HCT116 (cell line): ENCODE measurements around the gene ARL5C. TPM values are rescaled to one million over a fixed set of nuclear protein-coding genes. Genes with fewer than 3 reads are reported as not detected.

ENCODE experiments used
- ATAC-seq: fragments of 200-7000 bp; cut with Tn5 transposase; 2 replicates; pipeline ENCODE4 v1.9.1; 2020; ENCODE audit warnings: mild to moderate bottlenecking, moderate library complexity
- BruUV-seq: library from RNA; stranded (reverse); fragments of 400-500 nt; replicated peaks from 2 replicates; lab custom pipeline; 2021; lab: Mats Ljungman, UMichigan
- CTCF ChIA-PET: fragments of 300-600 bp; sonication (Branson Sonifier 250); formaldehyde crosslinking; loops from one replicate; lab custom pipeline; 2021; ENCODE audit warnings: antibody characterized with exemption; lab: Charles Lee
- POLR2A ChIA-PET: fragments of 300-600, 350-600 bp; sonication (Branson Sonifier 250); formaldehyde crosslinking; loops from one replicate; lab custom pipeline; 2021; ENCODE audit warnings: antibody characterized with exemption; lab: Charles Lee
- RAD21 ChIA-PET, 2 experiments: fragments of 300-600 bp; sonication (Branson Sonifier 250); formaldehyde crosslinking; loops; one replicate each; lab custom pipeline; 2023; ENCODE audit warnings: low total read pairs in 2 of 2; ENCODE audit not compliant: uncharacterized antibody in 2 of 2, unreplicated experiment in 2 of 2, low non-redundant PET in 1 of 2; lab: Charles Lee
- DNase-seq: peaks from one replicate; pipeline ENCODE4 v3.0.0-alpha.2; 2010; ENCODE audit warnings: low read depth, low spot score
- H2AFZ ChIP-seq: fragments of 200-600 bp; shearing (Covaris generic), sonication (generic); 2 replicates; pipeline ENCODE4 v1.6.1; 2017; ENCODE audit warnings: low read depth, mixed run types, mixed read lengths, antibody characterized with exemption, low read length; ENCODE audit not compliant: poor library complexity, severe bottlenecking
- H3K27ac ChIP-seq: 2 replicates; pipeline ENCODE4 v1.5.1; 2012; ENCODE audit warnings: low read depth, low read length
- H3K27me3 ChIP-seq: fragments of 200-600 bp; sonication (generic); 2 replicates; pipeline ENCODE4 v1.6.1; 2016; ENCODE audit warnings: mixed run types, low read length, mixed read lengths; ENCODE audit not compliant: insufficient read depth
- H3K36me3 ChIP-seq, 2 experiments: fragments of 200-500 bp in 1 of 2; fragments of 200-600 bp in 1 of 2; sonication (Bioruptor generic) in 1 of 2; sonication (generic) in 1 of 2; 2 replicates each; pipeline versions ENCODE4 v1.5.1 to v1.6.1; 2014 to 2016; ENCODE audit warnings: low read length in 2 of 2, inconsistent platforms in 1 of 2, mixed read lengths in 1 of 2, mixed run types in 1 of 2; ENCODE audit not compliant: insufficient read depth in 2 of 2, control insufficient read depth in 1 of 2
- H3K4me1 ChIP-seq, 2 experiments: fragments of 200-600 bp in 1 of 2; sonication (generic) in 1 of 2; 2 replicates each; pipeline versions ENCODE4 v1.5.1 to v1.6.1; 2012 to 2017; ENCODE audit warnings: low read length in 2 of 2, inconsistent platforms in 1 of 2, mild to moderate bottlenecking in 1 of 2, mixed read lengths in 1 of 2, mixed run types in 1 of 2, moderate library complexity in 1 of 2; ENCODE audit not compliant: insufficient read depth in 2 of 2, control insufficient read depth in 1 of 2
- H3K4me2 ChIP-seq: fragments of 200-600 bp; sonication (generic); 2 replicates; pipeline ENCODE4 v1.6.1; 2017; ENCODE audit warnings: mixed run types, low read length, mixed read lengths
- H3K4me3 ChIP-seq, 2 experiments: fragments of 200-600 bp in 1 of 2; sonication (generic) in 1 of 2; replicated peaks in 1 of 2; 2 replicates each; pipeline ENCODE4 v1.5.1; 2011 to 2016; ENCODE audit warnings: low read length in 2 of 2, control low read depth in 1 of 2, low read depth in 1 of 2, mild to moderate bottlenecking in 1 of 2, mixed read lengths in 1 of 2, mixed run types in 1 of 2
- H3K79me2 ChIP-seq: fragments of 200-600 bp; sonication (generic); 2 replicates; pipeline ENCODE4 v1.6.1; 2017; ENCODE audit warnings: mild to moderate bottlenecking, mixed run types, low read length, moderate library complexity, mixed read lengths; ENCODE audit not compliant: insufficient read depth
- H3K9ac ChIP-seq: fragments of 200-600 bp; sonication (generic); 2 replicates; pipeline ENCODE4 v1.6.1; 2016; ENCODE audit warnings: low read length, mixed read lengths
- H3K9me2 ChIP-seq: fragments of 200-600 bp; sonication (generic), shearing (Covaris generic); 2 replicates; pipeline ENCODE4 v1.6.1; 2017; ENCODE audit warnings: mixed run types, mild to moderate bottlenecking, moderate library complexity; ENCODE audit not compliant: insufficient read depth
- H3K9me3 ChIP-seq, 2 experiments: fragments of 200-500 bp in 1 of 2; fragments of 200-600 bp in 1 of 2; sonication (Bioruptor generic) in 1 of 2; sonication (generic) in 1 of 2; 2 replicates each; pipeline ENCODE4 v1.6.1; 2014 to 2017; ENCODE audit warnings: low read length in 2 of 2, mixed read lengths in 2 of 2, inconsistent platforms in 1 of 2, low read depth in 1 of 2, mild to moderate bottlenecking in 1 of 2, mixed run types in 1 of 2, moderate library complexity in 1 of 2; ENCODE audit not compliant: control insufficient read depth in 1 of 2, insufficient read depth in 1 of 2
- H4K20me1 ChIP-seq: fragments of 200-600 bp; sonication (generic), shearing (Covaris generic); 2 replicates; pipeline ENCODE4 v1.6.1; 2017; ENCODE audit warnings: mixed run types, mild to moderate bottlenecking, moderate library complexity; ENCODE audit not compliant: insufficient read depth
- CEBPB ChIP-seq: IDR thresholded peaks from 2 replicates; pipeline ENCODE4 v1.6.1; 2012; ENCODE audit warnings: low read depth
- EGR1 ChIP-seq: IDR thresholded peaks from 2 replicates; pipeline ENCODE4 v1.6.1; 2012; ENCODE audit warnings: low read depth
- ELF1 ChIP-seq: IDR thresholded peaks from 2 replicates; pipeline ENCODE4 v1.6.1; 2012; ENCODE audit warnings: low read depth, borderline replicate concordance
- EZH2phosphoT487 ChIP-seq: fragments of 200-600 bp; IDR thresholded peaks from 2 replicates; pipeline ENCODE4 v1.6.1; 2018; ENCODE audit warnings: antibody characterized with exemption, borderline replicate concordance
- FOSL1 ChIP-seq: IDR thresholded peaks from 2 replicates; pipeline ENCODE4 v1.6.1; 2012; ENCODE audit warnings: low read depth
- JUND ChIP-seq: IDR thresholded peaks from 2 replicates; pipeline ENCODE4 v1.6.1; 2012
- POLR2A ChIP-seq: IDR thresholded peaks from 2 replicates; pipeline ENCODE4 v1.7.0; 2011; ENCODE audit warnings: borderline replicate concordance; ENCODE audit not compliant: insufficient read depth, insufficient read length; ENCODE audit errors: extremely low read depth
- POLR2AphosphoS5 ChIP-seq: IDR thresholded peaks from 2 replicates; pipeline ENCODE4 v1.6.1; 2011; ENCODE audit warnings: mild to moderate bottlenecking, low read depth, low read length, moderate library complexity
- SIN3A ChIP-seq: IDR thresholded peaks from 2 replicates; pipeline ENCODE4 v1.6.1; 2012; ENCODE audit warnings: low read depth
- SP1 ChIP-seq: IDR thresholded peaks from 2 replicates; pipeline ENCODE4 v1.6.1; 2012; ENCODE audit warnings: low read depth
- TCF7L2 ChIP-seq: IDR thresholded peaks from 2 replicates; pipeline ENCODE4 v1.7.0; 2011; ENCODE audit warnings: borderline replicate concordance, inconsistent platforms; ENCODE audit not compliant: insufficient read depth, insufficient read length; ENCODE audit errors: extremely low read depth
- YY1 ChIP-seq: IDR thresholded peaks from 2 replicates; pipeline ENCODE4 v1.6.1; 2011; ENCODE audit warnings: low read length, low read depth, moderate library complexity, mild to moderate bottlenecking; ENCODE audit not compliant: insufficient replicate concordance; ENCODE audit errors: extremely low read depth
- ZFX ChIP-seq: fragments of 450-650 bp; IDR thresholded peaks from 2 replicates; pipeline ENCODE4 v1.6.1; 2017
- ZNF274 ChIP-seq: fragments of 200-500 bp; sonication (Bioruptor generic); IDR thresholded peaks from 2 replicates; pipeline ENCODE4 v1.6.1; 2014; ENCODE audit warnings: mild to moderate bottlenecking, low read depth, low read length, inconsistent platforms
- intact Hi-C: fragments of 100-400 bp; cut with micrococcal nuclease; formaldehyde crosslinking; loops from 2 replicates; pipeline ENCODE4 v1.10.0; 2022
- total RNA-seq: library from RNA; stranded (reverse); gene quantifications from one replicate; pipeline ENCODE4 v1.2.1, GENCODE V29; 2021; ENCODE audit not compliant: unreplicated experiment
- TF ChIP-seq, protein P1 (sequence below): IDR thresholded peaks from 2 replicates; pipeline ENCODE4 v1.6.1; 2012
- TF ChIP-seq, protein P2 (sequence below): IDR thresholded peaks from 2 replicates; pipeline ENCODE4 v1.6.1; 2012
- TF ChIP-seq, protein P3 (sequence below): IDR thresholded peaks from 2 replicates; pipeline ENCODE4 v1.6.1; 2011; ENCODE audit warnings: mild to moderate bottlenecking, low read length, moderate library complexity; ENCODE audit not compliant: insufficient replicate concordance; ENCODE audit errors: extremely low read depth

ARL5C gene
- total RNA-seq, 1 experiment from 2014 or later = not detected

DNA sequence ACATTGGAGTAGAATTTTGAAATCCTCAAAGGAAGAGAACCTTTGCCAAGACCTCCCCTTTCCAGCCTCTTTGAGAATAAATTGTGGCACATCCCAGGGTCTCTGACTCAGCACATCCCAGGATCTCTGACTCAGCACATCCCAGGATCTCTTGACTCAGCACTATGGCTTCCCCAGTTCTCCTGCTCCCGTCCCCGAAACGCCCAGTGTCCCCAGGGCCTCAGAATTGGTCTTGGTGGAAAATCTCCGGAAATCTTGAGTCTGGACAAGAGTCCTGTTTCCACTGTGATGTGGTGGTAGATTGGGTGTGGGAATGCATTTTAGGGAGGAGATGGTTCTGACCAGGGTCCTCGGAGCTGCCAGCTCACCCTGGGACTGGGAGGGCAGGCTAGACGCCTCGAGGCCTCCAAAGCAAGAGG is 33.8 kb downstream of the ARL5C start:
- no peaks in the 10 kb centered on the region for H3K36me3 ChIP-seq
- RAD21 ChIA-PET = no interaction called here
- no peak overlapping the region for H3K27ac ChIP-seq
- peaks cover 0 to 6% of the 10 kb centered on the region in 2 experiments; a peak in 1 of 4 replicates for H3K4me1 ChIP-seq
- no peak overlapping the region for H3K4me3 ChIP-seq
- H3K9me2 ChIP-seq = no peaks in the 10 kb centered on the region
- intact Hi-C loops = no loop called here
- no peaks in the 10 kb centered on the region for H3K27me3 ChIP-seq
- no peaks in the 10 kb centered on the region for H4K20me1 ChIP-seq
- no peaks in the 10 kb centered on the region for H3K9me3 ChIP-seq
- DNase-seq = no peak
- no peak overlapping the region for H3K4me2 ChIP-seq
- BruUV-seq = no TSS peak
- ATAC-seq = no peak
- POLR2A ChIA-PET = no interaction called here
- CTCF ChIA-PET = interaction anchor here (1.4 kb wide), 1 partner anchor 149 kb away, joined by 3 read pairs; no protein-coding TSS in a partner anchor
- no peaks in the 10 kb centered on the region for H3K79me2 ChIP-seq
- no peak overlapping the region for H3K9ac ChIP-seq
- TF ChIP-seq TCF7L2 (no peak), POLR2A (no peak), ZFX (no peak), POLR2AphosphoS5 (no peak), SP1 (no peak), YY1 (no peak), ELF1 (no peak), FOSL1 (no peak)
- TF ChIP-seq, all 23 proteins: peak for 0
- H2AFZ ChIP-seq = no peak overlapping the region

GRCh38 chr17:39131616-39132015 is 34.3 kb downstream of the ARL5C start:
- no peaks in the 10 kb centered on the region for H4K20me1 ChIP-seq
- peaks cover 0 to 6% of the 10 kb centered on the region in 2 experiments; a peak in 1 of 4 replicates for H3K4me1 ChIP-seq
- CTCF ChIA-PET = no interaction called here
- H3K9me2 ChIP-seq = no peaks in the 10 kb centered on the region
- H3K4me3 ChIP-seq = no peak overlapping the region
- no peaks in the 10 kb centered on the region for H3K27me3 ChIP-seq
- H3K9me3 ChIP-seq = no peaks in the 10 kb centered on the region
- H3K27ac ChIP-seq = no peak overlapping the region
- no peak overlapping the region for H2AFZ ChIP-seq
- ATAC-seq = no peak
- intact Hi-C loops = no loop called here
- POLR2A ChIA-PET = no interaction called here
- RAD21 ChIA-PET = no interaction called here
- BruUV-seq = no TSS peak
- no peak overlapping the region for H3K4me2 ChIP-seq
- no peaks in the 10 kb centered on the region for H3K79me2 ChIP-seq
- H3K36me3 ChIP-seq = no peaks in the 10 kb centered on the region
- no peak for DNase-seq
- no peak overlapping the region for H3K9ac ChIP-seq
- no peak for TF ChIP-seq FOSL1
- TF ChIP-seq EGR1 = no peak
- TF ChIP-seq CEBPB = no peak
- TF ChIP-seq ELF1 = no peak
- no peak for TF ChIP-seq ZFX
- no peak for TF ChIP-seq POLR2A
- no peak for TF ChIP-seq ZNF274
- TF ChIP-seq JUND = no peak
- TF ChIP-seq, protein P1, sequence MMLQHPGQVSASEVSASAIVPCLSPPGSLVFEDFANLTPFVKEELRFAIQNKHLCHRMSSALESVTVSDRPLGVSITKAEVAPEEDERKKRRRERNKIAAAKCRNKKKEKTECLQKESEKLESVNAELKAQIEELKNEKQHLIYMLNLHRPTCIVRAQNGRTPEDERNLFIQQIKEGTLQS = no peak
- TF ChIP-seq EZH2phosphoT487 = no peak
- TF ChIP-seq, protein P2, sequence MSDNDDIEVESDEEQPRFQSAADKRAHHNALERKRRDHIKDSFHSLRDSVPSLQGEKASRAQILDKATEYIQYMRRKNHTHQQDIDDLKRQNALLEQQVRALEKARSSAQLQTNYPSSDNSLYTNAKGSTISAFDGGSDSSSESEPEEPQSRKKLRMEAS = no peak
- TF ChIP-seq, protein P3, sequence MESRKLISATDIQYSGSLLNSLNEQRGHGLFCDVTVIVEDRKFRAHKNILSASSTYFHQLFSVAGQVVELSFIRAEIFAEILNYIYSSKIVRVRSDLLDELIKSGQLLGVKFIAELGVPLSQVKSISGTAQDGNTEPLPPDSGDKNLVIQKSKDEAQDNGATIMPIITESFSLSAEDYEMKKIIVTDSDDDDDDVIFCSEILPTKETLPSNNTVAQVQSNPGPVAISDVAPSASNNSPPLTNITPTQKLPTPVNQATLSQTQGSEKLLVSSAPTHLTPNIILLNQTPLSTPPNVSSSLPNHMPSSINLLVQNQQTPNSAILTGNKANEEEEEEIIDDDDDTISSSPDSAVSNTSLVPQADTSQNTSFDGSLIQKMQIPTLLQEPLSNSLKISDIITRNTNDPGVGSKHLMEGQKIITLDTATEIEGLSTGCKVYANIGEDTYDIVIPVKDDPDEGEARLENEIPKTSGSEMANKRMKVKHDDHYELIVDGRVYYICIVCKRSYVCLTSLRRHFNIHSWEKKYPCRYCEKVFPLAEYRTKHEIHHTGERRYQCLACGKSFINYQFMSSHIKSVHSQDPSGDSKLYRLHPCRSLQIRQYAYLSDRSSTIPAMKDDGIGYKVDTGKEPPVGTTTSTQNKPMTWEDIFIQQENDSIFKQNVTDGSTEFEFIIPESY = no peak
- no peak for TF ChIP-seq SP1
- TF ChIP-seq SIN3A = no peak
- no peak for TF ChIP-seq YY1
